K562 (cell line): ENCODE data around the gene HS2ST1. TPM values are rescaled to one million over a fixed set of nuclear protein-coding genes. Genes with fewer than 3 reads are reported as not detected.
A peak's percentile ranks its signal among the peaks of the same experiment; 100 is the strongest.

ENCODE experiments used
- CBFB ChIP-seq: sonication (generic); formaldehyde crosslinking; IDR thresholded peaks from 2 replicates; pipeline ENCODE4 v1.4.0; 2020; ENCODE audit warnings: mild to moderate bottlenecking, missing genetic modification reagents
- CREBBP ChIP-seq: IDR thresholded peaks from one replicate; pipeline ENCODE4 v1.6.1; 2012; ENCODE audit warnings: low read depth, mild to moderate bottlenecking, control low read depth, inconsistent platforms, low read length
- E4F1 ChIP-seq: fragments of 250-450 bp; sonication (Bioruptor Pico); IDR thresholded peaks from 2 replicates; pipeline ENCODE4 v1.5.0; 2021; ENCODE audit warnings: mild to moderate bottlenecking, borderline replicate concordance
- FOXA1 ChIP-seq: fragments of 450-650 bp; IDR thresholded peaks from 2 replicates; pipeline ENCODE4 v1.6.1; 2016; ENCODE audit warnings: mild to moderate bottlenecking, borderline replicate concordance
- HMG20A ChIP-seq: fragments of 450-650 bp; formaldehyde crosslinking; conservative IDR thresholded peaks from 2 replicates; pipeline ENCODE4 v1.4.0; 2020; ENCODE audit warnings: mild to moderate bottlenecking, mixed read lengths
- KHSRP ChIP-seq: fragments of 450-650 bp; IDR thresholded peaks from 2 replicates; pipeline ENCODE4 v1.6.1; 2017
- NBN ChIP-seq: fragments of 450-650 bp; IDR thresholded peaks from 2 replicates; pipeline ENCODE4 v1.6.1; 2016; ENCODE audit warnings: low read depth, mild to moderate bottlenecking
- PML ChIP-seq: IDR thresholded peaks from 2 replicates; pipeline ENCODE4 v1.6.1; 2012; ENCODE audit warnings: low read length, inconsistent platforms
- RHOXF2B ChIP-seq: fragments of 250-450 bp; sonication (Bioruptor Pico); conservative IDR thresholded peaks from 2 replicates; pipeline ENCODE4 v1.5.1; 2021
- SAFB2 ChIP-seq: fragments of 200-400 bp; formaldehyde crosslinking; IDR thresholded peaks from 2 replicates; pipeline ENCODE4 v1.6.1; 2018; ENCODE audit warnings: borderline replicate concordance, low read length, low read depth, moderate library complexity; ENCODE audit not compliant: severe bottlenecking
- SMARCA5 ChIP-seq: fragments of 450-650 bp; IDR thresholded peaks from 2 replicates; pipeline ENCODE4 v1.6.1; 2016
- TAF1 ChIP-seq: IDR thresholded peaks from 2 replicates; pipeline ENCODE4 v1.6.1; 2011; ENCODE audit warnings: mild to moderate bottlenecking, low read length, moderate library complexity; ENCODE audit not compliant: insufficient read depth, control insufficient read depth, severe bottlenecking; ENCODE audit errors: extremely low read depth
- TCF3 ChIP-seq: sonication (generic); formaldehyde crosslinking; IDR thresholded peaks from 2 replicates; pipeline ENCODE4 v1.4.0; 2020; ENCODE audit warnings: mild to moderate bottlenecking, missing genetic modification reagents
- XRCC3 ChIP-seq: fragments of 450-650 bp; IDR thresholded peaks from 2 replicates; pipeline ENCODE4 v1.6.1; 2017; ENCODE audit warnings: mild to moderate bottlenecking, moderate library complexity
- XRCC4 ChIP-seq: IDR thresholded peaks from one replicate; pipeline ENCODE4 v1.6.1; 2011; ENCODE audit not compliant: insufficient read depth, insufficient read length; ENCODE audit errors: extremely low read depth
- ZBTB33 ChIP-seq: sonication (generic); formaldehyde crosslinking; IDR thresholded peaks from 2 replicates; pipeline ENCODE4 v1.8.1; 2023; ENCODE audit warnings: mild to moderate bottlenecking, missing genetic modification reagents
- ZNF124 ChIP-seq: sonication (generic); formaldehyde crosslinking; IDR thresholded peaks from 2 replicates; pipeline ENCODE4 v1.8.1; 2022; ENCODE audit warnings: missing genetic modification reagents
- ZNF324 ChIP-seq: fragments of 250-450 bp; sonication (Bioruptor Pico); IDR thresholded peaks from 2 replicates; pipeline ENCODE4 v1.4.0; 2020; ENCODE audit warnings: mild to moderate bottlenecking
- ZNF445 ChIP-seq: fragments of 250-450 bp; sonication (Bioruptor Pico); IDR thresholded peaks from 2 replicates; pipeline ENCODE4 v1.4.0; 2020; ENCODE audit warnings: low read depth, mild to moderate bottlenecking, moderate library complexity
- polyA plus RNA-seq, 8 experiments: library from polyadenylated mRNA; depleted of rRNA in 4 of 8; stranded (reverse) in 5 of 8; unstranded in 3 of 8; fragments of >200 nt; fragmentation: Nextera tagmentation in 2 of 8; fragmentation: Illumina TruSeq in 1 of 8; extraction: Ambion mirVana in 2 of 8; extraction: Trizol in 1 of 8; gene quantifications; 2 replicates each; pipeline versions ENCODE4 v1.2.1 to v1.2.3, GENCODE V29; 2011 to 2014; ENCODE audit warnings: inconsistent platforms in 1 of 8, missing spikeins in 1 of 8
- total RNA-seq, 7 experiments: library from RNA; depleted of rRNA in 6 of 7; stranded (reverse); fragments of >200 nt in 6 of 7; fragmentation: Illumina TruSeq in 2 of 7; extraction: Trizol in 2 of 7; gene quantifications; 2 replicates each; pipeline versions ENCODE4 v1.2.1 to v1.2.3, GENCODE V29; 2011 to 2021; ENCODE audit warnings: low replicate concordance in 1 of 7
- TF ChIP-seq, protein P1 (sequence below), 3 experiments: IDR thresholded peaks in 2 of 3; conservative IDR thresholded peaks in 1 of 3; 2 replicates each; pipeline ENCODE4 v1.5.1; 2011 to 2012; ENCODE audit warnings: low read length in 3 of 3, mild to moderate bottlenecking in 3 of 3, control low read depth in 2 of 3, improper control_type of control experiment in 1 of 3, inconsistent platforms in 1 of 3, low read depth in 1 of 3, mixed read lengths in 1 of 3, moderate library complexity in 1 of 3; ENCODE audit not compliant: insufficient read depth in 2 of 3

The HS2ST1 gene
- total and polyA plus RNA-seq, 9 of the 15 experiments (the other 6 are each of a cell fraction or from before 2014, with no cell fraction given): 7.7 to 43.3 (median 25.8) TPM

GRCh38 chr1:86993269-86993985, 79.0 kb downstream of the HS2ST1 start (continued):
- TF ChIP-seq XRCC3: no peak
- TF ChIP-seq ZNF445 (CRISPR knock-in tag): no peak
- TF ChIP-seq FOXA1: peak; percentile 66
- TF ChIP-seq ZNF124: no peak
- TF ChIP-seq CBFB (CRISPR knock-in tag): no peak
- no peak for TF ChIP-seq RHOXF2B (CRISPR knock-in tag)
- TF ChIP-seq ZNF324 (CRISPR knock-in tag): no peak
- no peak for TF ChIP-seq ZBTB33 (CRISPR knock-in tag)
- TF ChIP-seq TCF3 (CRISPR knock-in tag): peak; percentile 77
- no peak for TF ChIP-seq NBN
- no peak for TF ChIP-seq KHSRP
- TF ChIP-seq, protein P1, sequence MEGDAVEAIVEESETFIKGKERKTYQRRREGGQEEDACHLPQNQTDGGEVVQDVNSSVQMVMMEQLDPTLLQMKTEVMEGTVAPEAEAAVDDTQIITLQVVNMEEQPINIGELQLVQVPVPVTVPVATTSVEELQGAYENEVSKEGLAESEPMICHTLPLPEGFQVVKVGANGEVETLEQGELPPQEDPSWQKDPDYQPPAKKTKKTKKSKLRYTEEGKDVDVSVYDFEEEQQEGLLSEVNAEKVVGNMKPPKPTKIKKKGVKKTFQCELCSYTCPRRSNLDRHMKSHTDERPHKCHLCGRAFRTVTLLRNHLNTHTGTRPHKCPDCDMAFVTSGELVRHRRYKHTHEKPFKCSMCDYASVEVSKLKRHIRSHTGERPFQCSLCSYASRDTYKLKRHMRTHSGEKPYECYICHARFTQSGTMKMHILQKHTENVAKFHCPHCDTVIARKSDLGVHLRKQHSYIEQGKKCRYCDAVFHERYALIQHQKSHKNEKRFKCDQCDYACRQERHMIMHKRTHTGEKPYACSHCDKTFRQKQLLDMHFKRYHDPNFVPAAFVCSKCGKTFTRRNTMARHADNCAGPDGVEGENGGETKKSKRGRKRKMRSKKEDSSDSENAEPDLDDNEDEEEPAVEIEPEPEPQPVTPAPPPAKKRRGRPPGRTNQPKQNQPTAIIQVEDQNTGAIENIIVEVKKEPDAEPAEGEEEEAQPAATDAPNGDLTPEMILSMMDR (IDR thresholded peaks at IDR 0.05 in 2 of 3, conservative IDR thresholded peaks at IDR 0.05 in 1 of 3; ENCODE audit: insufficient read depth in 2 of 3, low read depth in 1 of 3, low read length in 3 of 3): no peak
- no peak for TF ChIP-seq HMG20A (CRISPR knock-in tag)
- TF ChIP-seq PML: peak; percentile 74
- TF ChIP-seq CREBBP: no peak
- TF ChIP-seq E4F1 (CRISPR knock-in tag): no peak
- no peak for TF ChIP-seq TAF1
- no peak for TF ChIP-seq SAFB2
- no peak for TF ChIP-seq SMARCA5
- TF ChIP-seq XRCC4: no peak
